Activated T-cell treated with anti-CD3 and anti-CD28 coated beads for 4 hours (primary cell): ENCODE measurements around the gene TSHZ2.
"Not testable (repeated sequence)": the region's sequence is repeated elsewhere in the genome, so short reads cannot be mapped to it uniquely, and the experiment has no call there.

ENCODE experiments used
- DNase-seq: peaks from one replicate; pipeline ENCODE4 v3.0.0-alpha.2; 2020

TSHZ2 gene

DNA sequence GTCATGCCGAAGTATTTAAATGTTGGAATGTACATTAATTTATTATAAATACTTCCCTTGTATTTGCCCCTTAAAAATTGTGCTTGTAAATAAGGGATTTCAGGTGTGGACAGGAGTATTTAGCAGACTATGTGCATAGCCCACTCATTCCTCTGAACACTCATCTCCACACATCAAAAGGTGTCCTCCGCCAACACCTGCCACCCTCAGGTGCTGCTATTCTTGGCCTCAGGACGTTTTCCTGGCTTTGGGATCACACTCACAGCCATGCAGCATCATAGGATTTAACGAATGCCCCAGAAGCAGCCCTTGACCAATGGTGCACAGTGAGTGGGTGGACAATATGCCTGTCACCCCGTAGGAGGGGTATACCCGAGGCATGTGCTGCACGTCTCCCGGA, 390.6 kb downstream of the TSHZ2 start:
- no peak for DNase-seq

DNA sequence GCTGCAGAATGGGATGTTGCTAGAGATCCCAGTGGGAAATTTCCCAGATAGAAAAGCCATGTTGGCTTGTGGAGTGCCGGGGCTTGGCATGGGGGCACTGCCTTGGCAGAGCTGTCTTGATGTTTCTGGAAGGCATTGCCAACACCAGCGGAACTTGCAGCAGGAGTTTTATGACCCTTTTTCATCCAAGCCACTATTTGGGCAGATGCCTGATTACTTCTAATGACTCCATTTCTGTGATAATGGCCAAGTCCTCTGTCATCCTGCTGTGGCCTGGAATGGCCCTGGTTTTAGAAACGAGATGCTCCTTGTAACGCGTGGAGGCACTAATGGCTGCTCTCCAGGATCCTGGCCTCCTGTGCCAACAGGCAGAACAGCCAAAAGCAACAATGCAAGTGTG, 392.5 kb downstream of the TSHZ2 start:
- DNase-seq: no peak

DNA sequence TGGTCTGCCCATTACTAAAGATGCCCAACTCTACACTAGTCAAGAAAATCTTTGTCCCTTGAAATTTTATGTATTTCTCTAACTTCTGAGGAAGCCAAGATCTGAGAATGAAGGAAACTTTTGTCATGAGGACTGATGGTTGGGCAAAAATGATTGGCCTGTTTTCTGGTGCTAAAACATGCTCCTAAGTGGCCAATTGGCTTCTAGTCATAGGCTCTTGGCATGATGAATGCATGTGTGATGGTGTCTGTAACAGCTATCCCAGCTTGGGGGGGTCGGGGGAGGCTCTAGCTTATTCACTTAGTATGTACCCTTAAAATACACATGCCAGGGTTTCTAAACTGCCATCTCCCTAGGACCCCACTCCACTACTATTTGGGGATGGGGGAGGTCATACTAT, 392.9 kb downstream of the TSHZ2 start:
- no peak for DNase-seq

DNA sequence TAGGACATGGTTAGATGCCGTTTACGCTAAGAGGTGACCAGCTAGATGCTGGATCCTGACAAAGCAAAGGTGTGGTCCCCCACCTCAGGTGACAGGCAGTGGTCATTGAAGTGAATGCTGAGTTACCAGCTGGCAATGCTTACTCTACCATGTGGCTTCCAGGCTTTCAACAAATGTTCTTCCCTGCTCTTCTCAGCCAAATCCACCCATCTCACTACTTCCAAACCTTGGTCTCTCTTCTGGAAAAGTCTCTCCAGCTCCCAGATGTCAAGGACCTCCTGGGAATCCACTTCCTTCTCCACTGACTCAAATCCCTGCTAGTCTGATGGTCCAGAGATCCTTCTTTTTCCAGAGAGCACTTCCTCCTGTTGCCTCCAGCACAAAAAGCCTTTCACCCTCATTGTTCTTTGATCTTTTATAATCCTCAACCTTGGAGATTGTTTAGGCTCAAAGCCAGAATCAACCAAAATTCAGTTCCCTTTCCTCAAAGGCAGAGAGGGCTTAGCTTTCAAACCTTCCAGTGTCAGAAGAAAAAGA, 393.4 kb downstream of the TSHZ2 start:
- DNase-seq: no peak

DNA sequence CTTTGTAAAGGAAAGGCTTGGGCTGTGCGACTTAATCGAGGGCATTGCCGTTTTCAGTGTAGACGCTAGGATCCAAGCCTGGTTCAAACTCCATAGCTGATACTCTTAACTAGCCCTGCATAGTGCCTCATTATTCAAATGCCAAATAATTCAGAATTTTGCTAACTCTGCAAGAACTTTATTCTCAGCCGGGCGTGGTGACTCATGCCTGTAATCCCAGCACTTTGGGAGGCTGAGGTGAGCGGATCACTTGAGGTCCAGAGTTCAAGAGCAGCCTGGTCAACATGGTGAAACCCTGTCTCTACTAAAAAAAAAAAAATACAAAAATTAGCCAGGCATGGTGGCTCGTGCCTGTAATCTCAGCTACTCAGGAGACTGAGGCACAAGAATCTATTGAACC, 394.8 kb downstream of the TSHZ2 start:
- DNase-seq: not testable (repeated sequence)

DNA sequence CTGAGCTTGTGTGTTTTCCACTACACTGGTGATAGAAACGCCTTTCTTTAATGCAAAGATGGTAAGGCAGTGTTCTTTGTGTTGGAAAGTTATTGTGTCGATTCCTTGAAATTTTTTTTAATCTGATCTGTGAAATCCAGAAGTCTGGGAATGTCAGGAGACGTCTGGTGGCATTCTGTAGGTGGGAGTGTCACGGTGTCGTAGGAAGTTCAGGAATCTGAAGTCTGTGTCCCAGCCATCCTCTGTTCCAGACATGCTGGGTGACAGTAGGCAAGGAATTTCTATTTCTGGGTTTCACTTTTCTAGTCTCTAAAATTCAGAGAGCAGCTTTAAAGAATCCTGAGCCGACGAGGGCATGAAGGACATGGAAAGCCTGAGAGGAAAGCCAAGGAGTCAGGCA, 397.7 kb downstream of the TSHZ2 start:
- DNase-seq: no peak

DNA sequence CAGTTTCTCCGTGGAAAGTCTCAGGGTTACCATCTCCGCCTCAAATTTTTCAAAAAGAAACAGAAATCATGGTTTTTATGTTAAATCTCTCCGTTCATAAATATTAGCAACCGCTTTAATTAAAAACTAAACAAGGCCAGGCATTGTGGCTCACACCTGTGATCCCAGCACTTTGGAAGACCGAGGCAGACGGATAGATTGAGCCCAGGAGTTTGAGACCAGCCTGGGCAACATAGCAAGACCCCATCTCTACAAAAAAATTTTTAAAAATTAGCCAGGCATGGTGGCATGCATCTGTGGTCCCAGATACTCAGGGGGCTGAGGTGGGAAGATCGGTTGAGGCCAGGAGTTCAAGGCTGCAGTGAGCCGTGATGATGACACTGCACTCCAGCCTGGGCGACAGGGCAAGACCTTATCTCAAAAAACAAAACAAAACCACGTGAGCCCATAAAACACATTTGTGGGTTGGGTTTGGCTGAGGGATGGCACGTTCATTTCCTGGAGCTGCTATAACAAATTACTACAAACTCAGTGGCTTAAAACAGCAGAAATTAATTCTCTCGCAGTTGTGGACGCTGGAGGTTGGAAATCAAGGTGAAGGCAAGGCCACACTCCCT, 398.3 kb downstream of the TSHZ2 start:
- DNase-seq: no peak

DNA sequence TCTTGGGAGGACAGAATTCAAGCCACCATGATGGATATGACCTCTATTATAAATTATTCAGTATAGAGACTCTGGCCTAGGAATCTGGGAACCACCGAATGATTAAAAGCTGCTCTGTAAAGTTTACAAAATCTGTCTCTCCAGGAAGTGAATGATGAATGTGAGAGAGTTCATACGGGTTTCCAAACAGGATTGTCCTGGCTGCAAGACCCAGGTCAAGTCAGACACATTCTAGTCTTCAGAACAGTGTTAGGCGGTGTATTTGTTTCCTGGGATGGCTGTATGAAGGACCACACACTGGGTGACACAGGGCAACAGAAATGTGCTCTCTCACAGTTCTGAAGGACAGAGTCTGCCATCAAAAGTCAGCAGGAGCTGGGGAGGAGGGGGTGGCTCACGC, 399.1 kb downstream of the TSHZ2 start:
- DNase-seq: no peak

DNA sequence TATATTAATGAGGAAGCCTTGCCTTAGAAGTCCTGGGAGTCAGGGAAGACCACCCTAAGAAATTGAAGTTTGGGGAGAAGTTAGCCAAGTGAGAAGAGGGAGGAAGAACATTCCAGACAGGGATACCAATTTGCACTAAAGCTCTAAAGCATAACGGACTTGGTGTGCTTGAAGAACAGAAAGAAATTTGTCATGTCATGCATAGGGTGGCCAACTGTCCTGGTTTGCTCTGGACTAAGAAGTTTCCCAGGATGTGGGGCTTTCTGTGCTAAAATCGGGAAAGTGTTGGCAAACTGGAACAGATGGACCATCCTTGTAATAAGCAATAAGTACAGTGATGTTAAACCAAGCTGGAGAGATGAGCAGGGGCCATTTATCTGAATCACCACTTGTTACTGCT, 403.9 kb downstream of the TSHZ2 start:
- no peak for DNase-seq

DNA sequence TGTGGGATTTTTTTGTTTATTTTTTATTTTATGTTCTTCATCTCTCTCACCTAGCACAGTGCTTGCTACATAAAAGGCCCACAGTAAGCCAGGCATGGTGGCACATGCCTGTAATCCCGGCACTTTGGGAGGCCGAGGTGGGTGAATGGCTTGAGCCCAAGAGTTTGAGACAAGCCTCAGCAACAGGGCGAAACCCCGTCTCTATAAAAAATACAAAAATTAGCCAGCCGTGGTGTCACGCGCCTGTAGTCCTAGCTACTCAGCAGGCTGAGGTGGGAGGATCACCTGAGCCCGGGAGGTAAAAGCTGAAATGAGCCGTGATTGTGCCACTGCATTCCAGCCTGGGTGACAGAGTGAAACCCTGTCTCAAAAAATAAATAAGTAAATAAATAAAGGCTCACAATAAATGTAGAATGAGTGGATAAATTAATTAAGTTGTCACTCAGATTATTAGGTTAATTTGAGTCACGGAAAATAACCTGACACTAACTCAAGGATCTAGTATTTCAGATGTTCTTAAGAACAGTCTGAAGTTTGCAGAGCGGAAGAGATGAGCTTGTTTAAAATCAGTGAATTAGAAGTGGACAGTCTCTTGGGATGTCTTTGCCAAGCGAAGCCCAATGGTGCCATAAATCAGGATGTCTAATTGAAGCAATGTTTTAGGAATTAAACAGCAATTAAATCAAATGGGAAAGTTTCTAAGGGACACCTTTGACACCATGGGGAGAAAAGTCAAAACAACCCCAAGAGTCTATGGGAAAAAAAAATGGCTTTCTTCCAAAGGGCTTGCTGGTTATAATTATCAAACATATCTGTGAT, 407.1 kb downstream of the TSHZ2 start:
- DNase-seq: no peak

DNA sequence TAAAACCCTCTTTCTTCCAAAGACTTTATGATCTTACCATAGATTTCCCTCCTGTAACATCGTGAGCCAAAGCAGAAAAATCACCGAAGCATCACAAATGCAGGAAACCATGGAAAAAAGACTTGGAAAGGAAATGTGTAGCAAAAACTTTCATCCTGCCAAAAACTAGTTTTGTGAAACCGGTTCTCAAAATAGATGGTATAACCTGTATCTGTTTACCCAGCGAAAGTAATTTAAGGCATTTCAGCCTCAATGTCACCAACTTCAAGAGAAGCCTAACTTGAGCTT, 407.6 kb downstream of the TSHZ2 start:
- no peak for DNase-seq

DNA sequence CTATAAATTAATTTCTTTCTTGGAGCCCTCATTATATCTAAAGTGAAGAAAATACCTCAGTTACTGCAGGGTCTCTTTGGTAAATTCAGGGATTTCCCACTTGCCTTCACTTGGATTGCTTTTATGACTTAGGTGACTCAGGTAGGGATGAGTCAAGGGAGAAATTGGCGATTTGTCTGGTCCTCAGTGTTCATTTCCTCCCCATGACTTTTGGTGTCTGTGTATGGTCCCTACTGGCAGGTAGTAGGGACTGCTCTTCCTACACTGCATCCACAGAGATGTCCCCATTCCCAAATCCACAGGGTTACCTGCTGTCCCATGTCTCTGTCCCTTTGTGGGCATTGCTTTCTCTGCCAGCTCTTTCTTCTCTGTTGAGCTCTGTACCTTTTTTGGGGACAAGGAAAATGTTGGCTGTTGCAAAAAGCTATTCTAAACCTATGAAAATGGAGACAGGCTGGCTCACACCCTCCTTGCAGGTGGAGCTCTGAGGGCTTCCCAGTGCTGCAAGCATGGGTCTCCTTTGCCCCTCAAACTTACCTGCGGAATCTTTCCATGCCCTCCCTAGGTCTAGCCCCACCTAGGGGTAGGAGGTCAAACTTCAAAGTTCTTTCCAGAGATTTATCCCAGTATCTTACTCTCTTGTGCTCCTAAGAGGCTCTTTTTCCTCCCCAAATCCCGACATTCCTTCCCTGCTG, 409.6 kb downstream of the TSHZ2 start:
- DNase-seq: no peak

DNA sequence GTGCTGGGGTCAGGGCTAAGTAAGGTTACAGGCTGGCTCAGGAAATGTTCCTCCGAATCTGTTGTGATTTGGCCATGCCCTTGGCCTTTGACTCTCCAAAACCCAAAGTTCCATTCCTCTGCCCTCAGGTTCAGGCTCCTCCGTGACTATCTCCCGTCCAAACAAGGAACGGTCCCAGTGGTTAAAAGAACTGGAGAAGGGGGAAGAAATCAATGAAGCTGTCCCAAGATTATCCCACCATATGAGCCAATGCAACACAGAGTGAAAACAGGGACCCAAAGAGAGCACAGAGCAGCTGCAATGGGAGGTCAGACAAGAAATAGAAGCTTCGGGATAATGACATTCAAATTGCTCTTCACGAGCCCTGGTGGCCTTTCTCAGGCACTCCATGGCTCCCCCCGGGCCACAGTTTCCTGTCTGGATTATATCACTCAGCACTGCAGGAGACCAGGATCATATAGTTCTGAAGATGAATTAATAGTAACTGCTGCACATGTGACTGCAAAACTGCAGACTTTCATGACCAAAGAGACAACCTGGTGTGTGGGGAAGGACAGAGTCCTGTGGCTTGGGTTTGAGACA, 410.2 kb downstream of the TSHZ2 start:
- DNase-seq: no peak

DNA sequence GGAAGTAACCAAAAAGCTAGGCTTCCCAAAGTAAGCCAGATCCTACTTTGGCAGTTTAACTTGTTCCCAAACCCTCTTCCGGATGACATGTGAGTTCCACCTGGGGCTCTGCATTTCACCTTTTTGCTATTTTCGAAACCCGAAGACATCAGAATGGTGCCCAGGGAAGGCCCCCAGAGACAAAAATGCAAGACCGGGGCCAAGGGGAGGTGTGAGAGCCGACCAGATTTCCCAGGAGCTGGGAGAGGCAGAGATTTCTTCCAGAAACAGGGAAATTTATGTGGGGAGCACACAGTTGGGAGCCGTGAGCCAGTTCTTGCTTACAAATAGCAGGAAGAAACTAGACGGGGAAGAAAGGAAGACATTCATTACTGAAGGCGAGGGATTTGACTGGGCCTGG, 411.8 kb downstream of the TSHZ2 start:
- DNase-seq: no peak

DNA sequence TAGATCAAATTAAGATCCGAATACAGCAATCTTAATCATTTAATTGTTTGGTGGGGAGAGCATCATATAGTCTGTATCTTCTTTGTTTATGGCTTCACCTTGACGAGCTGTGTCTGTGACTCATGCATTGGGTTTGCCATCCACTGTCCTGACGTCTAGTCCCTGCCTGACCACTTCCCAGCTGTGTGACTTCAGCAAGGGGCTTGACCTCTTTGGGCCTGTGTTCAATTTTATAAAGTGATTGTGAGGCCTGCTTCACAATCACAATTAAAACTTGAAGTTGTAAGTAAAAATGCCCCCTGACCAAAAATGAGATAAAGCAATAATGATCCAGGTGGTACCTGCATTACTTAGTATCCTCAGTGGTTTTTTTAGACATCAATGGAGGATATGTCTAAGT, 412.2 kb downstream of the TSHZ2 start:
- no peak for DNase-seq

DNA sequence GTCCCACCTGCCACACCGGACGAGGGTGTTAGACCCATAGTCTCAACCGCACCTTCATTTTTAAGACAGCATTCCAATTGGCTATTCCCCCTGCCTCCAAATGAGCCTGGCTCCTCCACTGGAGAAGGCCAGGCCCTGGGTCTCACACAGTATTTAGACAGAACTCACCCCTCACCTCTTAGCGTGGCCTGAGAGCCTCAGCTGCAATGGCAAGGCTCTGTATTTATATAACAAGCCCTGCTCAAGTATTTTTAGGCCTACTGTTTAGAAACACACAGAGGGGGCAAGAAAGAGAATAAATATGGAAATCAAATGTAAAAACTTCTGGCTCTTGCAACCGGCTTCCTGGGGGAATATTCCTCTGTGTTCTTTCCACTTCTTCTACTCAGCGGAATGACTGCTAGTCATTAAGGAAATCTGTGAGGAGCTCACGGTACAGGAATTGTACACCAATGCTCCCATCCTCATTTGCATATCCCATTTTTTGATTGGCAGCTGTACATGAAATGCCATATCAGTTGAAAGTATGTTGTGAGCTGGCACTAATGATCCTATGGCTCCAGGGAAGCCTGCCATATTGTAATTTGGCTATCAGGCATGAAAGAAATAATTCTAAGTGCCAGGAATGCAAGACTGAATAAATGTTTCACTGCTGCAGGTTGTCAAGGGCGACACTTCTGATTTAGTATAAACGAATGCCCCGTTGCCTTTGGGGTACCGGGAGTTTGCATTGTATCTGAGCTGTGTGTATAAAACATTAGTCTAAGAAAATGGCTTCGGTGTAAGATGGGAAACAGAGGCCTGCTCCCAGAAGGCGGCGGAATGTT, 414.0 kb downstream of the TSHZ2 start:
- DNase-seq: no peak

DNA sequence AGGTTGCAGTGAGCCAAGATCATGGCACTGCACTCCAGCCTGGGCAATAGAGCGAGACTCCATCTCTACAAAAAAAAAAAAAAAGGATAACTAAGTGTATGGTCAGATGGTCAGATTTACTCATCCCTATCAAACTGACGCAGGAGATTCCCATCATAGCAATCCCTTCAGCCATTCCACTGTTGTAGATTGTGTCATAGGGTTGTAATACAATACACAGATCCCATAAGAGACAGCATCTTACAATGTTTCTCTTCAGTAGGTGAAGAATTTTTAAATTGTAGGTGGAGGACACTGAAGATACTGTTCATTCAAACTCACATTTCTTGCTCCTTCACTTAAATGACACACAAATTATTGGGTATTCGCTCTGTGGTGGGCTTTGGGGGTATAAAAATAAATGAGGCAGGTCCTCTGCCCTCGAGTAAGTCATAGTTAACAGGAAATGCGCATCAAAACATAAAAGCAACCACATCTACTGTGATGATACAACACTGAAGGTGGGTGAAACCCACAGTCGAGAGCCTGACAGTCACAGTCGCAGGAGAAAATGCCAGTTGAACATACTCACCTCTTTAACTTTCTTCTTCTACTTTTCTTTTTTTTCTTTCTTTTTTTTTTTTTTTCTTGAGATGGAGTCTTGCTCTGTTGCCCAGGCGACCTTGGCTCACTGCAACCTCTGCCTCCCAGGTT, 416.0 kb downstream of the TSHZ2 start:
- DNase-seq: peak; percentile 12

DNA sequence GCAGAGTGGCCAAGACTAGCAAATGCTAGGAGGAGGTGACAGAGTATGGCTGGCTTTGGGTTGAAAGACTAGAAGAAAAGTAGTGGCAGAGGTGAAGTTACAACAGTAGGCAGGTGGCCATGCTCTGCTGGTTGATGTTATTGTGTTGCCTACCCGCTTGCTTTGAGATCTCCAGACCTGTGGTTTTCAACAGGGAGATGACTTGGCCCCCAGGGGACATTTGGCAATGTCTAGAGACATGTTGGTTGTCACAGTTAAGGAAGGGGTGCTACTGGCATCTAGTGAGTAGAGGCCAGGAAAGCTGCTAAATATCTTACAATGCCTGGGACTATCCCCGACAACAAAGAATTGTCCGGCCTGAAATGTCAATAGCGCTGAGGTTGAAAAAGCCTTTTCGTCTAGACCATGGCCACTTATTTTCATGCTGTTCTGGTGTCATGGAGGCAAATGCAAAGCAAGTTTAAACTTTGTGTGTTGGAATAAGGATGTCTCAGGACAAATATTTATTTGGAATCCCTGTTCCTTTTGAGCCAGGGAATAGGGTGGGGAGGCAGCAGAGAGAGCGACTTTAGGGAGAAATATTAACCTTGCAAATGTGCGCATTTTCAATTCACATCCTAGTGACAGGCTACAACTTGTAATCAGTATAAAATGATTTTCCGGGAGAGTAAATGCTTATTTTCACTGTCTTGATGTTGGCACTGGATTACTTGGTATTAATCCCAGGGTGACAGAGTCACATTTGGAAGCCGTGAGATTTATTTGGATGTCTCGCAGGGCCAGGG, 417.6 kb downstream of the TSHZ2 start:
- no peak for DNase-seq

DNA sequence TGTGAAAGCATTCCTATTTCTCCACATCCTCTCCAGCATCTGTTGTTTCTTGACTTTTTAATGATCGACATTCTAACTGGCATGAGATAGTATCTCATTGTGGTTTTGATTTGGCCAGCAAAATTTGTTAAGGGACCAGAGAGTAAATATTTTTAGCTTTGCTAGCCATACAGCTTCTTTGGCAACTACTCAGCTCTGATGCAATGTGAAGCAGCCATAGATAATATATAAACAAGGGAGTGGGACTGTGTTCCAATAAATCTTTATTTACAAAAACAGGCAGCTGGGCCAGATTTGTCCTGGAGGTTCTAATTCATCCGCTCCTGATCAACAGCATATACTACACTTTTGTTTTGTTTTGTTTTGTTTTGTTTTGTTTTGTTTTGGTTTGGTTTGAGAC, 418.6 kb downstream of the TSHZ2 start:
- DNase-seq: no peak

DNA sequence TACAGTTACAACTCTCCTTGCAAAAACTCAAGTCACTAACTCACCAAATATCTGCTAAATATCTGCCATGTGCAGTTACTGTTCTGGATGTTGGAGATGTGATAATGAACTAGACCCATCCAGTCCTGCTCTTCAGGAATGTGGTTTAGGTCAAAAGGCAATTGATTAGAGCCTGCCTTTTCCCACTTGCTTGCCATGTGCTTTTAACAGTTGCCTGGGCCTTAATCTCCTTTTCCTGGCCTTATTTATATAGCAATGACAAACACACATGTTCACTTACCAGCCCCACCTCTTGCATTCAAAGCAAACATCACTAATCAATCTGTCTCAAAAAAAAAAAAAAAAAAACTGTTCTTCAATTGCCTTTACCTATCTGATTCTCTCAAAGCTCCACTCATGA, 422.3 kb downstream of the TSHZ2 start:
- DNase-seq: no peak

DNA sequence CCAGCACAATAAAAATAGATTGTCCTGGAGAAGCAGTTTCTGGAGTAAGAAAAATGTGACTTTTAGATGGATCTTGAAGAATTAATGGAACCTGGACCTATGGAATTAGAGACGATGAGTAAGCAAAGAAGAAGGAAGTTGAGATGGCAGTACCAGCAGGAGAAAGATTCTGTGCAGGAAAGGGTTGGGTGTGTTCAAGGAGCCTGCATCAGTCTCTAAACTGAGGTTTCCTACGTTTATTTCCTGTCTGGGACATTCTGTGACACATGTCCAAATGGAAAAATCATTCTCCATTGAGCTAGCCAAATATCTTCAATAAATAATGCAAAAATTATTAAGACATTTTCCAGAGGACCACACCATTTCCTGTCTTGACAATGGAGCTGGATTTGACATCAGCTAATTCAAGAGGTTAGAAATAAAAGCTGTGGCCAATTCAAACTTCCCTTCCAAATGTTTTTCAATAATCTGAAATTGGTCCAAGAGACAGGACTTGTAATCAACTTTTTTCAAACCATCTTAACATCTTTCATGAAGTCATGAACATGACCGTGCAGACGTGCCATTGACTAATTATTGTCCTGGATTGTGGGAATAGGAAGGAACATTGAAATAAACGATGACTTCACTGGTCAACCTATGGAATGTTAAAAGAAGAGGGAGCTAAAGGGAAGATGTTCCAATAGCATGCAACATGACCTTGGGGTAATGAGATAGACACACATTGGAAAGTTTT, 423.2 kb downstream of the TSHZ2 start:
- DNase-seq: no peak
